OCI-LY1 (cell line): ENCODE measurements around the gene CEP120.
"Not testable (repeated sequence)": the region's sequence is repeated elsewhere in the genome, so short reads cannot be mapped to it uniquely, and the experiment has no call there.

ENCODE experiments used
- CTCF ChIP-seq: fragments of 200-600 bp; sonication (generic), shearing (Covaris generic); IDR thresholded peaks from 2 replicates; pipeline ENCODE4 v1.5.1; 2017; ENCODE audit warnings: mild to moderate bottlenecking, antibody characterized with exemption, low read length, moderate library complexity, mixed read lengths
- EZH2 ChIP-seq: fragments of 200-600 bp; sonication (generic), shearing (Covaris generic); IDR thresholded peaks from 2 replicates; pipeline ENCODE4 v1.8.0; 2017; ENCODE audit warnings: borderline replicate concordance, mixed run types, mild to moderate bottlenecking, antibody characterized with exemption, low read length, moderate library complexity, mixed read lengths

- not testable (repeated sequence) for TF ChIP-seq CTCF, EZH2
Observed at GRCh38 chr5:123308377-123308776, 114.8 kb downstream of the CEP120 start.
